Thyroid gland (tissue), 4 donors: ENCODE measurements around the gene VAT1L. TPM values are rescaled to one million over a fixed set of nuclear protein-coding genes. Genes with fewer than 3 reads are reported as not detected.
"Not testable (repeated sequence)": the region's sequence is repeated elsewhere in the genome, so short reads cannot be mapped to it uniquely, and the experiment has no call there.

Experiments
- DNase-seq, 2 donors: peaks; one replicate each; pipeline ENCODE4 v3.0.0-alpha.2; 2019
- H3K27ac ChIP-seq, 3 donors: fragments of 200-600 bp; sonication (generic); 1 replicate in 2 of 3; 2 replicates in 1 of 3; pipeline ENCODE4 v1.5.1; 2016 to 2019; ENCODE audit warnings: mild to moderate bottlenecking in 1 of 3, moderate library complexity in 1 of 3
- H3K27me3 ChIP-seq: fragments of 200-600 bp; sonication (generic); one replicate; pipeline ENCODE4 v1.5.1; 2019
- H3K36me3 ChIP-seq, 2 donors: fragments of 200-600 bp; sonication (generic); one replicate each; pipeline ENCODE4 v1.5.1; 2016 to 2019
- H3K4me1 ChIP-seq, 2 donors: fragments of 200-600 bp; sonication (generic); one replicate each; pipeline ENCODE4 v1.5.1; 2017 to 2019
- H3K4me3 ChIP-seq, 3 donors: fragments of 200-600 bp; sonication (generic); replicated peaks in 1 of 3; 1 replicate in 2 of 3; 2 replicates in 1 of 3; pipeline ENCODE4 v1.5.1; 2016; ENCODE audit warnings: mild to moderate bottlenecking in 1 of 3
- H3K9me3 ChIP-seq: fragments of 200-600 bp; sonication (generic); one replicate; pipeline ENCODE4 v1.5.1; 2017
- CTCF ChIP-seq, 6 experiments: fragments of 200-600 bp in 3 of 6; fragments of 450-650 bp in 3 of 6; sonication (generic) in 3 of 6; IDR thresholded peaks; one replicate each; pipeline ENCODE4 v1.5.1; 2016 to 2019; ENCODE audit warnings: antibody characterized with exemption in 6 of 6, mild to moderate bottlenecking in 2 of 6, inconsistent platforms in 1 of 6, moderate library complexity in 1 of 6
- POLR2A ChIP-seq, 2 donors: fragments of 450-650 bp; IDR thresholded peaks; one replicate each; pipeline ENCODE4 v1.6.1; 2017; ENCODE audit warnings: antibody characterized with exemption in 2 of 2, mild to moderate bottlenecking in 2 of 2, moderate library complexity in 1 of 2
- WGBS, 2 donors: methylation state at CpG; one replicate each; pipeline ENCODE4 v1.1.5; 2017; 5-methylcytosine and 5-hydroxymethylcytosine counted together
- intact Hi-C: fragments of 100-400 bp; cut with DNase I; formaldehyde crosslinking; loops from one replicate; pipeline ENCODE4 v1.15.1; 2023
- total RNA-seq, 4 donors: library from RNA; depleted of rRNA; stranded (reverse); fragments of >200 nt; gene quantifications; one replicate each; pipeline ENCODE4 v1.2.3, GENCODE V29; 2016

Gene VAT1L
- total RNA-seq, 4 donors from 2014 or later = 1.9 to 29.7 (median 9.2) TPM

- WGBS, 2 donors = 68% methylated on average over 4 of the region's 4 CpGs
- TF ChIP-seq CTCF (IDR thresholded peaks at IDR 0.05) = no peak
- no peak for TF ChIP-seq POLR2A (IDR thresholded peaks at IDR 0.05)
- no peaks in the 10 kb centered on the region for H3K9me3 ChIP-seq
- no peak for DNase-seq
- H3K4me1 ChIP-seq = peaks cover under 1 to 7% of the 10 kb centered on the region in 2 donors
- H3K27me3 ChIP-seq = no peaks in the 10 kb centered on the region
- intact Hi-C loops = no loop called here
- H3K27ac ChIP-seq = peak overlapping the region in 1 of 3 donors; percentile 43
- H3K36me3 ChIP-seq = no peaks in the 10 kb centered on the region
- no peak overlapping the region for H3K4me3 ChIP-seq
These were observed 156.8 kb downstream of the VAT1L start for GRCh38 chr16:77945126-77945525.

GRCh38 chr16:77946823-77947222 lies 158.5 kb downstream of the VAT1L start:
- intact Hi-C loops = no loop called here
- TF ChIP-seq CTCF (IDR thresholded peaks at IDR 0.05) (no peak), POLR2A (IDR thresholded peaks at IDR 0.05) (no peak)
- Histone ChIP-seq H3K9me3 (no peaks in the 10 kb centered on the region), H3K4me3 (no peak overlapping the region), H3K27me3 (no peaks in the 10 kb centered on the region), H3K36me3 (no peaks in the 10 kb centered on the region), H3K4me1 (peaks cover 0 to 7% of the 10 kb centered on the region in 2 donors), H3K27ac (no peak overlapping the region)
- DNase-seq = no peak
- WGBS, 2 donors = 74 to 77% methylated on average over 4 of the region's 4 CpGs

DNA sequence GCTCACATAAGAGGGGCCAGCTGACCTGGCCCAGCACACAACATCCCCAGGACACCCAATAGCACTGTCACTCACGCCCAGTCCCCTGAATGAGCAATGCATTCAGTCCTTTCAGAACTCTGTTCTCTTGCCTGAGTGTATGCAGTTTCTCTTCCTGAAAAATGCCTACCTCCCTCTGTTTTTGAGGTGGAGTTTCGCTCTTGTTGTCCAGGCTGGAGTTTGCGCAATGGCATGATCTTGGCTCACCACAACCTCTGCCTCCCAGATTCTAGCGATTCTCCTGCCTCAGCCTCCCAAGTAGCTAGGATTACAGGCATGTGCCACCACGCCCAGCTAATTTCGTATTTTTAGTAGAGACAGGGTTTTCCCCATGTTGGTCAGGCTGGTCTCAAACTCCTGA lies 159.2 kb downstream of the VAT1L start:
- DNase-seq, intact Hi-C loops, H3K4me1 ChIP-seq, H3K27me3 ChIP-seq, H3K4me3 ChIP-seq, H3K9me3 ChIP-seq, H3K27ac ChIP-seq, H3K36me3 ChIP-seq: not testable (repeated sequence)
- 92 to 96% methylated on average over 6 of the region's 6 CpGs for WGBS, 2 donors

- TF ChIP-seq CTCF (IDR thresholded peaks at IDR 0.05) (no peak), POLR2A (IDR thresholded peaks at IDR 0.05) (no peak)
- intact Hi-C loops = no loop called here
- WGBS, 2 donors = 69 to 74% methylated on average over 5 of the region's 5 CpGs
These were observed 160.5 kb downstream of the VAT1L start for GRCh38 chr16:77948835-77949234.

GRCh38 chr16:77949445-77949844 lies 161.1 kb downstream of the VAT1L start:
- 82 to 92% methylated on average over 2 of the region's 2 CpGs for WGBS, 2 donors
- Histone ChIP-seq H3K27ac (no peak overlapping the region), H3K4me3 (no peak overlapping the region), H3K4me1 (peaks cover 0 to 7% of the 10 kb centered on the region in 2 donors), H3K27me3 (no peaks in the 10 kb centered on the region), H3K9me3 (no peaks in the 10 kb centered on the region), H3K36me3 (no peaks in the 10 kb centered on the region)
- intact Hi-C loops = no loop called here
- no peak for DNase-seq
- TF ChIP-seq CTCF (IDR thresholded peaks at IDR 0.05) = no peak
- TF ChIP-seq POLR2A (IDR thresholded peaks at IDR 0.05) = no peak

More at GRCh38 chr16:77948835-77949234, 160.5 kb downstream of the VAT1L start:
- H3K9me3 ChIP-seq = no peaks in the 10 kb centered on the region
- H3K4me3 ChIP-seq = no peak overlapping the region
- no peaks in the 10 kb centered on the region for H3K36me3 ChIP-seq
- peaks cover 0 to 7% of the 10 kb centered on the region in 2 donors for H3K4me1 ChIP-seq
- DNase-seq = no peak
- no peak overlapping the region for H3K27ac ChIP-seq
- no peaks in the 10 kb centered on the region for H3K27me3 ChIP-seq

- intact Hi-C loops = no loop called here
- H3K36me3 ChIP-seq = no peaks in the 10 kb centered on the region
- H3K4me1 ChIP-seq = no peaks in the 10 kb centered on the region
- H3K9me3 ChIP-seq = no peaks in the 10 kb centered on the region
- WGBS, 2 donors = 22 to 24% methylated on average over 2 of the region's 2 CpGs
- DNase-seq = no peak
- no peak overlapping the region for H3K27ac ChIP-seq
- no peaks in the 10 kb centered on the region for H3K27me3 ChIP-seq
- TF ChIP-seq POLR2A (IDR thresholded peaks at IDR 0.05) (no peak), CTCF (IDR thresholded peaks at IDR 0.05) (peak in 5 of 6 experiments; percentile 11 to 46 (median 25))
- no peak overlapping the region for H3K4me3 ChIP-seq
These were observed 163.4 kb downstream of the VAT1L start for GRCh38 chr16:77951788-77952187.
